B cell (primary cell): Measurements from ENCODE around the gene OR52E1.

Experiments
- EZH2 ChIP-seq: IDR thresholded peaks from 2 replicates; pipeline ENCODE4 v1.6.1; 2012; ENCODE audit warnings: borderline replicate concordance, low read depth, mild to moderate bottlenecking, moderate library complexity, low read length; ENCODE audit not compliant: insufficient read depth, poor library complexity, severe bottlenecking
- TF ChIP-seq, protein P1 (sequence below): fragments of 200-600 bp; IDR thresholded peaks from one replicate; pipeline ENCODE4 v1.8.0; 2022; ENCODE audit warnings: antibody characterized with exemption, mild to moderate bottlenecking

DNA sequence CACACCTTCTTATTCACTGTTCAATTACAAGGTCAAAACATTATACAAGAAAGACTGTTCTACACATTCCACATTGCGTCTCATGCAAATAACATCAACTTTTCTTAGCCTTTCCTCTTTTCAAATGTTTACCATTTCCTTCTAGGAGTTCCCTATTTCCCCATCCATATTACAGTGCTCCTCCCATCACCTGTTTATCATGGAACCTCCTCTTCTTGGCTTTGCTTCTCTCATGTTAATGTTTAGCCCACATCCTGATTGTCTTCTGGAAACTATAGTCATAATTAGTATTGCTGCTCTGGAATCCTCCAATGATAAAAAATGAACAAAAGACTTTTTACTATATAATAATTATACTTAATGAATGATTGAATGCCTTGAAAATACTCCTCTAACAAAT is 21.3 kb downstream of the OR52E1 start:
- TF ChIP-seq, protein P1, sequence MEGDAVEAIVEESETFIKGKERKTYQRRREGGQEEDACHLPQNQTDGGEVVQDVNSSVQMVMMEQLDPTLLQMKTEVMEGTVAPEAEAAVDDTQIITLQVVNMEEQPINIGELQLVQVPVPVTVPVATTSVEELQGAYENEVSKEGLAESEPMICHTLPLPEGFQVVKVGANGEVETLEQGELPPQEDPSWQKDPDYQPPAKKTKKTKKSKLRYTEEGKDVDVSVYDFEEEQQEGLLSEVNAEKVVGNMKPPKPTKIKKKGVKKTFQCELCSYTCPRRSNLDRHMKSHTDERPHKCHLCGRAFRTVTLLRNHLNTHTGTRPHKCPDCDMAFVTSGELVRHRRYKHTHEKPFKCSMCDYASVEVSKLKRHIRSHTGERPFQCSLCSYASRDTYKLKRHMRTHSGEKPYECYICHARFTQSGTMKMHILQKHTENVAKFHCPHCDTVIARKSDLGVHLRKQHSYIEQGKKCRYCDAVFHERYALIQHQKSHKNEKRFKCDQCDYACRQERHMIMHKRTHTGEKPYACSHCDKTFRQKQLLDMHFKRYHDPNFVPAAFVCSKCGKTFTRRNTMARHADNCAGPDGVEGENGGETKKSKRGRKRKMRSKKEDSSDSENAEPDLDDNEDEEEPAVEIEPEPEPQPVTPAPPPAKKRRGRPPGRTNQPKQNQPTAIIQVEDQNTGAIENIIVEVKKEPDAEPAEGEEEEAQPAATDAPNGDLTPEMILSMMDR, result no peak
- TF ChIP-seq EZH2, result no peak
